ENCODE data around the gene PAOX.

The PAOX gene

GRCh38 chr10:133388236-133388972 is 9.3 kb downstream of the PAOX start:
- DNase-seq: no peak

GRCh38 chr10:133388973-133389818 is 10.1 kb downstream of the PAOX start:
- DNase-seq: no peak

DNA sequence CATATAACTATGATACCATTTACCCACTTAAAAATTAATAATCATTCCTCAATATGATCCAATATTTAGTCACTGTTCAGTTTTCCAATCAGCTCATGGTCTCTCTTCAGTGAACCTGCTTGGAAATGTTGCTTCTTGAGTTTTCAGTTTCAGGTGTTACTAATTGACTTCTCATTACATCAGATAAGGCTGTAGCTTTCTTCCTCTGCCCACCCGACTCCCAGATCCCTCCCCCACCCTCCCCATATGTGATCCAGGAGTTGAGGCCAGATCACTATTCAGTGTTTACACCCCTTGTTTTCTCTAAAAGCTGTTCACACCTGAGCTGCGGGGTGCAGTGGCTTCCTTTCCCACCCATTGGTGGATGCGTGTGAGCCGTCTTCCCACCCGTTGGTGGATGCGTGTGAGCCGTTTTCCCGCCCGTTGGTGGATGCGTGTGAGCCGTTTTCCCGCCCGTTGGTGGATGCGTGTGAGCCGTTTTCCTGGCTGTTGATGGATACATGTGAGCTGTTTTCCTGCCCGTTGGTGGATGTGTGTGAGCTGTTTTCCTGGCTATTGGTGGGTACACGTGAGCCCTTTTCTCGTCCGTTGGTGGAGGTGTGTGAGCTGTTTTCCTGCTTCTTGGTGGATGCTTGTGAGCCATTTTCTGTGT is 11.7 kb downstream of the PAOX start:
- DNase-seq: no peak

GRCh38 chr10:133391249-133391635 is 12.2 kb downstream of the PAOX start:
- DNase-seq: no peak

- no peak for DNase-seq
Measured at GRCh38 chr10:133391761-133392518, 12.9 kb downstream of the PAOX start.

DNA sequence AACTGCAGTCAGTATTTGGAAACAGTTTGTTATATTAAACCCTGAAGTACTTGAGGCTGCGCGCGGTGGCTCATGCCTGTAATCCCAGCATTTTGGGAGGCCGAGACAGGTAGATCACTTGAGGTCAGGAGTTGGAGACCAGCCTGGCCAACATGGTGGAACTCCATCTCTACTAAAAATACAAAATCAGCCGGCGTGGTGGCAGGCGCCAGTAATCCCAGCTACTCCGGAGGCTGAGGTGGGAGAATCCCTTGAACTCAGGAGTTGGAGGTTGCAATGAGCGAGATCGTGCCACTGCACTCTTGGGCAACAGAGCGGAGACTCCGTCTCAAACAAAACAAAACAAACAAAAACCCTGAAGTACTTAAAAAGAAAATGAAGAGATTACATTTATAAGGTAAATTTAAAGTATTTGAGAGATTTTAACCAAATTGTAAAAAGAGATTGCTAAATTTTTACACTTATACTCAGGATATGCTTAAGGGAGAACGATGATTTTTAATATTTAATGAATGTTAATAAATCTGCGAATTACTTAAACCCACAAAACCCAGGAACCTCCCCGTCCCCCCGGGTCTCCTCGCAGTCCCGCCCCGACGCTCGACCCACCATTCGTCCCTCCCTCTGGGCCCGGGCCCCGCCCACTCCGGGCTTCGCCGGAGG is 14.5 kb downstream of the PAOX start:
- no peak for DNase-seq

GRCh38 chr10:133394064-133394663 is 15.1 kb downstream of the PAOX start, which contains the start of gene MTG1:
MTG1 (plus strand) TSS chr10:133394157; CDS start chr10:133394221, 64 bp downstream.
- peak; percentile 91 for DNase-seq

GRCh38 chr10:133394801-133395221 is 15.7 kb downstream of the PAOX start:
- no peak for DNase-seq

DNA sequence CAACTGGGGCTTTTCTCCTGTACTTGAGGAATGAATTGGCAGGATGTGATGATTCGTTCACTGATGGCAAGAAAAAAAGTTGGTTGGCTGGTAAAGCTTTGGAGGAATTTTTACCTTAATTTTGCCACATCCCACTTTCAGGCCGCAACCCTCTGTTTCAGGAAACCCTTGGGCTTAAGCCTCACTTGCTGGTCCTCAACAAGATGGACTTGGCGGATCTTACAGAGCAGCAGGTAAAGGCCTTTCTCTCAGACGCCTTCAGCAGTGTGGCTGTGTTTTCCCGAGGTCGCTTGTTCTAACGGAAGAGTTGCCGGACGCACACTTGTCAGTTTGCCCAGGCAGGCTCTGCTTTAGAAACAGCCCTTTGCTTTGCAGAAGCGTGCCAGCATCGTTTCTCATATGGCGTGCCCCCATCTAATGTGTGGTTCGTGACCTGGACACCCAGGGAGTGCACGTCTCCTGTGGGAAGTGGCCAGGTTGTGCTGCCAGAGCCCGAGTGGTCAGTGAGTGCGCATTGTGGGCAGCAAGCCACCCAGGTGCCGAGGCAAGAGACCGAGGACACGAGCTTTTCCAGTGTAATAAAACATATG is 17.1 kb downstream of the PAOX start:
- DNase-seq: no peak

- DNase-seq: no peak
Measured at GRCh38 chr10:133397938-133398337, 18.9 kb downstream of the PAOX start.

GRCh38 chr10:133399123-133399601 is 20.1 kb downstream of the PAOX start:
- no peak for DNase-seq

DNA sequence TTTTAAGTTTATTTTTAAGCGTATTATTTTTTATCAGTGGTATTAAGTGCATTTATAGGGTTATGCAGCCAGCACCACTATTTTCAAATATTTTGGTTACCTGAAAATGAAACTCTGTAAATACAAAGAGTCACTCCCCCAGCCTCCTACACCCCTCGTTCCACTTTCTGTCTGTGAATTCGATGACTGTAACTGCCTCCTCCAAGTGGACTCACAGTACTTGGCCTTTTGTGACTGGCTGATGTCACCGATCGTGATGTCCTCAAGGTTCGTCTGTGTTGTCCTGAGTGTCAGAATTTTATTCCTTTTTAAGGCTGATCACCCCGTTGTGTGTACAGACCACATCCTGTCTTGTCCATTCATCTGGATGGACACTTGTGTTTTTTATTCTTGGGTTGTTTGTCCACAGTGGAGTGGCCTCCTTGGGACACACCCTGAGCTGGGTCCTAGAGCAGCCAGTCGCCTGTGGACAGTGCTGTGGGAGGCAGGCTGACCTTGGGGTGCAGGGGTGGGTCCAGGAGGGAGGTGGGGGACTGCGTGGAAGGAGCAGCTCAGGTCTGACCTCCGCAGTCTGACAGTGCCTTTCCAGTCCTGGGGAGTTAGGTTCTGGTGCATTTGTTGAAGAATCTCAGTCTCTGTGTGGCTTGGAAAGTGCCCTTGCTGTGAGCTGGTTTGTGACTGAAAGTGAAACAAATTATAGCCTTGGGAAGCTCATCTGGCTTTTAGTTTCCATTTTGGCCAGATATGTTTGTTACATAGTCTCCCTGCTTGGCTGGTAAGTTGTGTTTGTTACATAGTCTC is 21.8 kb downstream of the PAOX start:
- no peak for DNase-seq

DNA sequence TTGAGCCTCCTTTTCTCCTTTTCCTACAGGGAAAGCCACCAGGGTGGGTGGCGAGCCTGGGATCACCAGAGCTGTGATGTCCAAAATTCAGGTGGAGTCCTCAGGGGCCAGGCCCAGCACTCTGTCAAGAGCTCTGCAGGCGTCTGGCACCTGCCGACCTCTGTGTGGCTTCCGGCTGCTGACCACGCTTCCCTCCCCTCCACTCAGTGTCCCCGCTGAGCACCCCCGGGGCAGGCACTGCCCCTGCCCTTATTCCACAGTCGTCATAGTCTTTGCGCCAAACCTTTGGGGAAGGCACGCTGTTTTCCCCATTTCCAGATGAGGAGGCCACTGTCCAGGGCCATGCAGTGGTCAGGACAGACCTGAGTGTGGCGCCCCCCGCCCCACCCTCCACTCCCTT is 22.4 kb downstream of the PAOX start:
- no peak for DNase-seq

- no peak for DNase-seq
Measured at GRCh38 chr10:133401981-133402725, 23.1 kb downstream of the PAOX start.

GRCh38 chr10:133403359-133403758 is 24.3 kb downstream of the PAOX start:
- DNase-seq: no peak

DNA sequence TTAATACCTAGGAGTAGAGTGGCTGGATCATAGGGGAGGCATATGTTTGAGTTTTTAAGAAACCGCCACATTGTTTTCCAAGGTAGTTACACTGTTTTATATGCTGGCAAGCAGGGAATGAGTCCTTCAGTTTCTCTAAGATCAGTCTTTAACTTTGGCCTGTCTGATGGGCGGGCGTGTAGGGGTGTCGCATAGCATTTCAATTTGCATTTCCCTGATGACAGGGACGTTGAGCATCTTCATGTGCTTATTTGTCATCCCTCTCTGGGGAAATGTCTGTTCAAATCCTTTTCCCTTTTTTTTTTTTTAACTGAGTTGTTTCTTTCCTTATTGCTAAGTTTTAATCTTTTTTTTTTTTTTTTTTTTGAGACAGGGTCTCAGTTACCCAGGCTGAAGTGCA is 24.7 kb downstream of the PAOX start:
- DNase-seq: no peak

DNA sequence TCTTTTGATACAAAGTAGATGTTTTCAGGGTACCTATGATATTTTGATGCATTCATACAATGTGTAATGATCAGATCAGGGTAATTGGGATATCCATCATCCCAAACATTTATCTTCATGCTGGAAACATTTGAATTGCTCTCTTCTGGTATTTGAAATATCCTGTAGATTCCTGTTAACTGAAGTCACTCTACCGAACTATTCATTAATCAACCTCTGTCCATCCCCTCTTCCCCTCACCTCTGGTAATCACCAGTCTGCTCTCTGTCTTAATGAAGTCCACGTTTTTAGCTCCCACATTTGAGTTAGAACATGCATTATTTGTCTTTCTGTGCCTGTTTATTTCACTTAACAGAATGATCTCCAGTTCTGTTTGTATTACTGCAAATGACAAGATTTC is 26.2 kb downstream of the PAOX start:
- peak; percentile 38 for DNase-seq

- peak; percentile 52 for DNase-seq
Measured at GRCh38 chr10:133405844-133406527, 26.9 kb downstream of the PAOX start.

All from fibroblast of upper back skin (primary cell).